C4-2B (cell line): ENCODE measurements around the gene RIT2.

Experiments
- CTCF ChIP-seq: fragments of 450-650 bp; conservative IDR thresholded peaks from 2 replicates; pipeline ENCODE4 v1.5.1; 2017; ENCODE audit warnings: mild to moderate bottlenecking
- ZFX ChIP-seq: fragments of 450-650 bp; IDR thresholded peaks from 2 replicates; pipeline ENCODE4 v1.6.1; 2017

- TF ChIP-seq CTCF (no peak), ZFX (no peak)
These were observed 42.9 kb upstream of the RIT2 start for GRCh38 chr18:43158381-43158780.
